Measurements from ENCODE around the gene ZNF227.
A peak's percentile ranks its signal among the peaks of the same experiment; 100 is the strongest.
"Not testable (repeated sequence)": the region's sequence is repeated elsewhere in the genome, so short reads cannot be mapped to it uniquely, and the experiment has no call there.

ZNF227 gene

GRCh38 chr19:44212250-44212865 is at the start of gene ZNF227:
Gene ZNF227, plus strand, starts transcription at chr19:44212532. Its CDS starts 5,261 bp downstream, at chr19:44217793.
- peak; percentile 85 for DNase-seq (ENCODE audit: low spot score)

- DNase-seq (ENCODE audit: low spot score) = no peak
Observed at GRCh38 chr19:44163789-44164188, 48.5 kb upstream of the ZNF227 start.

- no peak for DNase-seq (ENCODE audit: low spot score)
Observed at GRCh38 chr19:44164327-44164672, 48.0 kb upstream of the ZNF227 start.

GRCh38 chr19:44164673-44165512 is 47.4 kb upstream of the ZNF227 start, which contains the start of gene ZNF226:
Gene ZNF226, plus strand, starts transcription at chr19:44165100. Its CDS starts 4,981 bp downstream, at chr19:44170081.
- peak; percentile 91 for DNase-seq (ENCODE audit: low spot score)

- DNase-seq (ENCODE audit: low spot score) = not testable (repeated sequence)
Observed at GRCh38 chr19:44170660-44171059, 41.7 kb upstream of the ZNF227 start.

- DNase-seq (ENCODE audit: low spot score) = no peak
Observed at GRCh38 chr19:44176590-44176989, 35.7 kb upstream of the ZNF227 start.

GRCh38 chr19:44180968-44181367 is 31.4 kb upstream of the ZNF227 start:
- DNase-seq (ENCODE audit: low spot score) = no peak

- no peak for DNase-seq (ENCODE audit: low spot score)
Observed at GRCh38 chr19:44182145-44182544, 30.2 kb upstream of the ZNF227 start.

- no peak for DNase-seq (ENCODE audit: low spot score)
Observed at GRCh38 chr19:44190020-44190419, 22.3 kb upstream of the ZNF227 start.

GRCh38 chr19:44192127-44192526 is 20.2 kb upstream of the ZNF227 start:
- no peak for DNase-seq (ENCODE audit: low spot score)

- no peak for DNase-seq (ENCODE audit: low spot score)
Observed at GRCh38 chr19:44196772-44197171, 15.6 kb upstream of the ZNF227 start.

GRCh38 chr19:44202470-44202869 is 9.9 kb upstream of the ZNF227 start:
- no peak for DNase-seq (ENCODE audit: low spot score)

GRCh38 chr19:44202974-44203373 is 9.4 kb upstream of the ZNF227 start:
- DNase-seq (ENCODE audit: low spot score) = no peak

- not testable (repeated sequence) for DNase-seq (ENCODE audit: low spot score)
Observed at GRCh38 chr19:44203877-44204276, 8.5 kb upstream of the ZNF227 start.

- no peak for DNase-seq (ENCODE audit: low spot score)
Observed at GRCh38 chr19:44204772-44205171, 7.6 kb upstream of the ZNF227 start.

GRCh38 chr19:44207126-44207803 is 5.1 kb upstream of the ZNF227 start:
- DNase-seq (ENCODE audit: low spot score) = peak; percentile 88

GRCh38 chr19:44212866-44213346 is 574 bp downstream of the ZNF227 start:
- peak; percentile 26 for DNase-seq (ENCODE audit: low spot score)

- DNase-seq (ENCODE audit: low spot score) = not testable (repeated sequence)
Observed at GRCh38 chr19:44219926-44220325, 7.6 kb downstream of the ZNF227 start.

- DNase-seq (ENCODE audit: low spot score) = not testable (repeated sequence)
Observed at GRCh38 chr19:44220761-44221160, 8.4 kb downstream of the ZNF227 start.

- not testable (repeated sequence) for DNase-seq (ENCODE audit: low spot score)
Observed at GRCh38 chr19:44221291-44221690, 9.0 kb downstream of the ZNF227 start.

- no peak for DNase-seq (ENCODE audit: low spot score)
Observed at GRCh38 chr19:44228318-44228717, 16.0 kb downstream of the ZNF227 start.

- no peak for DNase-seq (ENCODE audit: low spot score)
Observed at GRCh38 chr19:44232867-44233266, 20.5 kb downstream of the ZNF227 start.

- no peak for DNase-seq (ENCODE audit: low spot score)
Observed at GRCh38 chr19:44236384-44236783, 24.1 kb downstream of the ZNF227 start.

Data from iPS-NIHi11 (cell line).